Type B pancreatic cell (in vitro differentiated cells): Measurements from ENCODE around the gene NANOS3. TPM values are rescaled to one million over a fixed set of nuclear protein-coding genes. Genes with fewer than 3 reads are reported as not detected.

Source experiments
- DNase-seq: peaks from one replicate; pipeline ENCODE4 v3.0.0; 2021; ENCODE audit warnings: mixed read lengths; ENCODE audit not compliant: unreplicated experiment; ENCODE audit errors: extremely low spot score
- H3K27ac Mint-ChIP-seq: 2 replicates; pipeline ENCODE4 v1.8.0; 2021; ENCODE audit warnings: mild to moderate bottlenecking, mixed read lengths
- H3K27me3 Mint-ChIP-seq: 2 replicates; pipeline ENCODE4 v1.8.0; 2021; ENCODE audit warnings: mixed read lengths
- H3K36me3 Mint-ChIP-seq: 2 replicates; pipeline ENCODE4 v1.8.0; 2021; ENCODE audit warnings: mixed read lengths
- H3K4me1 Mint-ChIP-seq: one replicate; pipeline ENCODE4 v1.8.0; 2021; ENCODE audit warnings: mixed read lengths; ENCODE audit not compliant: unreplicated experiment
- H3K4me3 Mint-ChIP-seq: 2 replicates; pipeline ENCODE4 v1.8.0; 2021; ENCODE audit warnings: mild to moderate bottlenecking, mixed read lengths
- H3K9me3 Mint-ChIP-seq: 2 replicates; pipeline ENCODE4 v1.8.0; 2021; ENCODE audit warnings: mixed read lengths
- total RNA-seq: library from RNA; stranded (reverse); gene quantifications from 2 replicates; pipeline ENCODE4 v1.2.1, GENCODE V29; 2021; ENCODE audit warnings: low replicate concordance
- TF ChIP-seq, protein P1 (sequence below): fragments of 200-600 bp; sonication (generic); conservative IDR thresholded peaks from 2 replicates; pipeline ENCODE4 v1.5.0; 2021; ENCODE audit warnings: antibody characterized with exemption, mild to moderate bottlenecking

The NANOS3 gene
- total RNA-seq, 1 donor from 2014 or later = 2.8 TPM

GRCh38 chr19:13842291-13843103 lies 34.4 kb upstream of the NANOS3 start:
- no peaks in the 10 kb centered on the region for H3K36me3 Mint-ChIP-seq
- peaks cover 27% of the 10 kb centered on the region for H3K4me1 Mint-ChIP-seq
- peak overlapping the region; percentile 100 for H3K27ac Mint-ChIP-seq
- no peaks in the 10 kb centered on the region for H3K9me3 Mint-ChIP-seq
- H3K4me3 Mint-ChIP-seq = peak overlapping the region; percentile 90
- no peak for DNase-seq
- TF ChIP-seq, protein P1, sequence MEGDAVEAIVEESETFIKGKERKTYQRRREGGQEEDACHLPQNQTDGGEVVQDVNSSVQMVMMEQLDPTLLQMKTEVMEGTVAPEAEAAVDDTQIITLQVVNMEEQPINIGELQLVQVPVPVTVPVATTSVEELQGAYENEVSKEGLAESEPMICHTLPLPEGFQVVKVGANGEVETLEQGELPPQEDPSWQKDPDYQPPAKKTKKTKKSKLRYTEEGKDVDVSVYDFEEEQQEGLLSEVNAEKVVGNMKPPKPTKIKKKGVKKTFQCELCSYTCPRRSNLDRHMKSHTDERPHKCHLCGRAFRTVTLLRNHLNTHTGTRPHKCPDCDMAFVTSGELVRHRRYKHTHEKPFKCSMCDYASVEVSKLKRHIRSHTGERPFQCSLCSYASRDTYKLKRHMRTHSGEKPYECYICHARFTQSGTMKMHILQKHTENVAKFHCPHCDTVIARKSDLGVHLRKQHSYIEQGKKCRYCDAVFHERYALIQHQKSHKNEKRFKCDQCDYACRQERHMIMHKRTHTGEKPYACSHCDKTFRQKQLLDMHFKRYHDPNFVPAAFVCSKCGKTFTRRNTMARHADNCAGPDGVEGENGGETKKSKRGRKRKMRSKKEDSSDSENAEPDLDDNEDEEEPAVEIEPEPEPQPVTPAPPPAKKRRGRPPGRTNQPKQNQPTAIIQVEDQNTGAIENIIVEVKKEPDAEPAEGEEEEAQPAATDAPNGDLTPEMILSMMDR = peak; percentile 23
- no peaks in the 10 kb centered on the region for H3K27me3 Mint-ChIP-seq

GRCh38 chr19:13843104-13843921 lies 33.6 kb upstream of the NANOS3 start:
- H3K9me3 Mint-ChIP-seq = no peaks in the 10 kb centered on the region
- TF ChIP-seq, protein P1 = no peak
- H3K4me1 Mint-ChIP-seq = peaks cover 27% of the 10 kb centered on the region
- no peak for DNase-seq
- peak overlapping the region; percentile 90 for H3K4me3 Mint-ChIP-seq
- no peaks in the 10 kb centered on the region for H3K36me3 Mint-ChIP-seq
- H3K27me3 Mint-ChIP-seq = no peaks in the 10 kb centered on the region
- peak overlapping the region; percentile 100 for H3K27ac Mint-ChIP-seq

DNA sequence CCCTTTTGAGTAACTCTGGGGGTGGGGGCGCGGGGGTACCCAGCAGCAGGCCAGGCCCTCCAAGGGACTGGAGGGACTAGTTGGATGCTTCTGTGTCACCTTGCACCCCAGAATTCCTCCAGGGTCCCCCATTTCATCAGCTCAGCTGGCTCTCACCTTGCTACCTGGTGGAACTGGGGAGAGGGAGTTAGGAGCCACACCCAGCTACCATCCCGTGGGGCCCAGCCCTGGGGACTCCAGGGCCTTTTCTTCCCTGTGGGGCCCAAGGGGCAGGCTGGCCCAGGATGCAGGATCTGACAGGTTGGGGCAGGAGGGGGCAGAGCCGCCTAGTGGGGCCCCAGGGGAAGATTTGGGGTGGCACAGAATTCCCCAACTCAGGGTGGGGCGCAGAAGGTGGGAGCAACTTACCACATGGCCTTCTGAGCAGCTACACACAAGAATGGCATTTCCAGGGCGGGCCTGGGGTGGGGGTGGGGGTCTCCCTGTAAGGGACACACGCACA lies 32.8 kb upstream of the NANOS3 start:
- peaks cover 33% of the 10 kb centered on the region for H3K4me1 Mint-ChIP-seq
- TF ChIP-seq, protein P1 = no peak
- H3K27ac Mint-ChIP-seq = peak overlapping the region; percentile 100
- H3K27me3 Mint-ChIP-seq = no peaks in the 10 kb centered on the region
- H3K9me3 Mint-ChIP-seq = no peaks in the 10 kb centered on the region
- H3K4me3 Mint-ChIP-seq = peak overlapping the region; percentile 90
- no peaks in the 10 kb centered on the region for H3K36me3 Mint-ChIP-seq
- DNase-seq = no peak

DNA sequence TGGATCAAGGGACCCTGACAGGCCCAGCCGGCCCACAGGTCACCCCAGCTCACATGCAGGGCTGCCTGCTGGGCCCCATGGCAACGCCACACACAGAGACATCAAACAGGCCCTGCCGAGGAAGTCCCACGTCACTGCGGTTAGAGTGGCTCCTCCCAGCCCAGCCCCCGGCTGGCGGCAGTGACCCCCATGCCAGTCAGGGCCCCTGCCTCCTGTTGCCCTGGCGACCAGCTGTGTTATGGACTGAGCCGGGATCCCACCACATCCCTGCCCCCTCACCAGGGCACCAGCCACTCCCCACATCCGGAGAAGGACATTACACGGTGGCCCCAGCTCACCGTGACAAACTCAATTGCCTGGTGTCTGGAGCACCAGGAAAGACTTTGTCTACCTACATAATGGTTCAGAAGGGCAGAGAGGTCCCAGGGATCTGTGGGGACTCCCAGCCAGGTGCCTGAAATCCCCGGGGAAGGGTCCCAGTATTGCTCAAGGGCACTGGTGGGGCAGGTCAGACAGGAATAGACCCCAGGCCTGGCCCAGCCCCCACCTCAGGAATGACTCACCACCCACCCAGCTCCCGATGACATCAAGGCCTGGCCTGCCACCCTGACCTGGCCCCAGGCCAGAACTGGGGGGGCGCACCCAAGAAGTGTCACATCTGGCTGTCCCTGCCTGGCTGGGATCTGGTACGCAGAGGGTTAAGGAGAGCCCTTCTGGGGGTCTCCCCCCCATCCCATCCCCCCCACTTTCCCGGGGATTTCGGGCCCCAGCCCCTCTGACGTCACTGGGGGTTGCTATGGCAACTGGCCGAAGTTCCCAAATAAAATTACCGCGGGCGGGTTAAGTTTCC lies 30.2 kb upstream of the NANOS3 start:
- H3K27me3 Mint-ChIP-seq = no peaks in the 10 kb centered on the region
- H3K27ac Mint-ChIP-seq = peak overlapping the region; percentile 100
- H3K4me3 Mint-ChIP-seq = peak overlapping the region; percentile 86
- no peaks in the 10 kb centered on the region for H3K9me3 Mint-ChIP-seq
- TF ChIP-seq, protein P1 = no peak
- peaks cover 32% of the 10 kb centered on the region for H3K4me1 Mint-ChIP-seq
- no peaks in the 10 kb centered on the region for H3K36me3 Mint-ChIP-seq
- peak; percentile 93 for DNase-seq
